B cell (primary cell): ENCODE measurements around the gene SYMPK. TPM values are rescaled to one million over a fixed set of nuclear protein-coding genes. Genes with fewer than 3 reads are reported as not detected.

Experiments
- ATAC-seq: fragments of 200-7000 bp; cut with Tn5 transposase; one replicate; pipeline ENCODE4 v1.10.0; 2021; ENCODE audit warnings: low read depth, mild to moderate bottlenecking, moderate number of reproducible peaks, moderate library complexity
- CTCF ChIA-PET: fragments of 350-600 bp; sonication (Branson Sonifier 250); formaldehyde crosslinking; loops from one replicate; lab custom pipeline; 2021; ENCODE audit warnings: antibody characterized with exemption, inconsistent platforms; lab: Charles Lee
- POLR2A ChIA-PET: fragments of 350-600 bp; sonication (Branson Sonifier 250); formaldehyde crosslinking; loops from one replicate; lab custom pipeline; 2021; ENCODE audit warnings: antibody characterized with exemption; lab: Charles Lee
- DNase-seq: peaks from one replicate; pipeline ENCODE4 v3.0.0; 2013
- H2AFZ ChIP-seq: 2 replicates; pipeline ENCODE4 v1.6.1; 2012; ENCODE audit warnings: mild to moderate bottlenecking, low read depth, low read length; ENCODE audit not compliant: insufficient read depth, poor library complexity, severe bottlenecking
- H3K27ac ChIP-seq, 2 donors: 1 replicate in 1 of 2; 2 replicates in 1 of 2; pipeline ENCODE4 v1.5.1; 2012 to 2013; ENCODE audit warnings: low read length in 2 of 2, mild to moderate bottlenecking in 2 of 2, moderate library complexity in 1 of 2
- H3K27me3 ChIP-seq, 4 experiments: fragments of 200-600 bp in 1 of 4; sonication (generic) in 1 of 4; replicated peaks in 1 of 4; 1 replicate in 2 of 4; 2 replicates in 2 of 4; pipeline versions ENCODE4 v1.6.1 to v1.7.0; 2013 to 2016; ENCODE audit warnings: low read length in 3 of 4, mild to moderate bottlenecking in 2 of 4, mixed read lengths in 1 of 4, moderate library complexity in 1 of 4; ENCODE audit not compliant: insufficient read depth in 4 of 4, control insufficient read depth in 3 of 4; ENCODE audit errors: control extremely low read depth in 1 of 4
- H3K36me3 ChIP-seq, 2 experiments: replicated peaks in 1 of 2; 1 replicate in 1 of 2; 2 replicates in 1 of 2; pipeline versions ENCODE4 v1.6.1 to v1.7.1; 2013; ENCODE audit warnings: low read length in 1 of 2; ENCODE audit not compliant: insufficient read depth in 2 of 2, control insufficient read depth in 1 of 2; ENCODE audit errors: control extremely low read depth in 1 of 2, extremely low read depth in 1 of 2
- H3K4me1 ChIP-seq, 2 donors: fragments of 200-600 bp in 1 of 2; sonication (generic) in 1 of 2; 1 replicate in 1 of 2; 2 replicates in 1 of 2; pipeline versions ENCODE4 v1.5.1 to v1.6.1; 2013 to 2017; ENCODE audit warnings: low read length in 2 of 2; ENCODE audit not compliant: control insufficient read depth in 2 of 2, insufficient read depth in 2 of 2
- H3K4me2 ChIP-seq: replicated peaks from 2 replicates; pipeline ENCODE3; 2012; ENCODE audit warnings: mild to moderate bottlenecking, low read depth, low read length; ENCODE audit not compliant: poor library complexity, severe bottlenecking
- H3K4me3 ChIP-seq, 5 experiments: fragments of 200-600 bp in 1 of 5; sonication (generic) in 1 of 5; 1 replicate in 3 of 5; 2 replicates in 2 of 5; pipeline versions ENCODE4 v1.5.1 to v1.7.0; 2011 to 2016; ENCODE audit warnings: low read length in 4 of 5, mild to moderate bottlenecking in 4 of 5, low read depth in 2 of 5, control low read depth in 1 of 5, moderate library complexity in 1 of 5; ENCODE audit not compliant: insufficient read depth in 1 of 5; ENCODE audit errors: control extremely low read depth in 1 of 5, extremely low read depth in 1 of 5
- H3K79me2 ChIP-seq: fragments of 200-600 bp; sonication (generic); one replicate; pipeline ENCODE4 v1.6.0; 2016; ENCODE audit warnings: low read length; ENCODE audit not compliant: control insufficient read depth, insufficient read depth
- H3K9ac ChIP-seq: fragments of 200-600 bp; sonication (generic); 2 replicates; pipeline ENCODE4 v1.6.1; 2017; ENCODE audit warnings: mild to moderate bottlenecking, low read length, moderate library complexity
- H3K9me3 ChIP-seq, 3 donors: one replicate each; pipeline versions ENCODE4 v1.6.1 to v1.7.1; 2013; ENCODE audit warnings: low read length in 2 of 3; ENCODE audit not compliant: control insufficient read depth in 2 of 3, insufficient read depth in 1 of 3; ENCODE audit errors: control extremely low read depth in 1 of 3
- H4K20me1 ChIP-seq: 2 replicates; pipeline ENCODE4 v1.6.0; 2012; ENCODE audit warnings: mild to moderate bottlenecking, low read length; ENCODE audit not compliant: insufficient read depth, control insufficient read depth, poor library complexity, severe bottlenecking
- H3K27ac Mint-ChIP-seq: one replicate; pipeline ENCODE4 v1.8.0; 2021; ENCODE audit warnings: mixed read lengths
- H3K27me3 Mint-ChIP-seq: one replicate; pipeline ENCODE4 v1.8.0; 2021; ENCODE audit warnings: mixed read lengths
- H3K4me1 Mint-ChIP-seq: one replicate; pipeline ENCODE4 v1.8.0; 2021; ENCODE audit warnings: mixed read lengths
- H3K4me3 Mint-ChIP-seq: one replicate; pipeline ENCODE4 v1.8.0; 2021; ENCODE audit warnings: mixed read lengths
- H3K9me3 Mint-ChIP-seq: one replicate; pipeline ENCODE4 v1.8.0; 2022; ENCODE audit warnings: mixed read lengths; ENCODE audit not compliant: insufficient read depth
- CTCF ChIP-seq: fragments of 200-600 bp; IDR thresholded peaks from one replicate; pipeline ENCODE4 v1.8.0; 2022; ENCODE audit warnings: antibody characterized with exemption, mild to moderate bottlenecking
- EZH2 ChIP-seq: IDR thresholded peaks from 2 replicates; pipeline ENCODE4 v1.6.1; 2012; ENCODE audit warnings: borderline replicate concordance, low read depth, mild to moderate bottlenecking, moderate library complexity, low read length; ENCODE audit not compliant: insufficient read depth, poor library complexity, severe bottlenecking
- WGBS: methylation state at CpG from one replicate; pipeline ENCODE4 v1.1.5; 2013; ENCODE audit warnings: missing lambda C conversion rate; ENCODE audit not compliant: insufficient coverage; 5-methylcytosine and 5-hydroxymethylcytosine counted together
- intact Hi-C: fragments of 100-400 bp; cut with micrococcal nuclease; formaldehyde crosslinking; loops from one replicate; pipeline ENCODE4 v1.10.0; 2022
- polyA plus RNA-seq: library from polyadenylated mRNA; depleted of rRNA; stranded (reverse); fragments of >200 nt; gene quantifications from 2 replicates; pipeline ENCODE4 v1.2.3, GENCODE V29; 2012
- total RNA-seq, 2 donors: library from RNA; stranded (reverse); fragments of 120-200 nt in 1 of 2; gene quantifications; 1 replicate in 1 of 2; 2 replicates in 1 of 2; pipeline versions ENCODE4 v1.2.3 to v1.2.4, GENCODE V29; 2013 to 2022

The SYMPK gene
- total and polyA plus RNA-seq, 2 donors (not counting 1 experiment from before 2014, with no cell fraction given) = 119 to 138 TPM

GRCh38 chr19:45768984-45769782 is 93.8 kb downstream of the SYMPK start, which contains the start of gene SIX5:
TSS of gene SIX5 (minus strand) at chr19:45769252. CDS start at chr19:45768844, 408 bp downstream.
- H3K27me3 ChIP-seq = peaks cover 0 to 36% (median 8%) of the 10 kb centered on the region in 4 experiments
- peak within 1 kb of the TSS; percentile 93 for H2AFZ ChIP-seq
- no peaks in the 10 kb centered on the region for H3K79me2 ChIP-seq
- peaks cover 0 to 3% (median 0%) of the 10 kb centered on the region in 3 donors for H3K9me3 ChIP-seq
- Mint-ChIP-seq H3K27ac (peak within 1 kb of the TSS; percentile 86), H3K4me1 (peaks cover 29% of the 10 kb centered on the region), H3K9me3 (no peaks in the 10 kb centered on the region), H3K27me3 (peaks cover 7% of the 10 kb centered on the region), H3K4me3 (peak within 1 kb of the TSS; percentile 90)
- under 1% methylated on average over 69 of the region's 70 CpGs for WGBS
- ATAC-seq (peak; percentile 71), DNase-seq (peak; percentile 97)
- H3K4me2 ChIP-seq = peak within 1 kb of the TSS; percentile 96
- no peaks in the 10 kb centered on the region for H4K20me1 ChIP-seq
- no peaks in the 10 kb centered on the region for H3K36me3 ChIP-seq
- intact Hi-C loops = loop anchor here (1.0 to 2.0 kb wide), 6 partner anchors 24 to 247 kb away; partner anchors contain the start of genes FBXO46 and IRF2BP1
- H3K9ac ChIP-seq = peak within 1 kb of the TSS; percentile 78
- TF ChIP-seq EZH2 (no peak), CTCF (no peak)
- H3K27ac ChIP-seq = peak within 1 kb of the TSS; percentile 27 to 53
- peak within 1 kb of the TSS; percentile 46 to 88 (median 81) for H3K4me3 ChIP-seq
- ChIA-PET POLR2A (interaction anchor here (0.5 to 3.9 kb wide), 16 partner anchors 10 to 247 kb away, joined by 3 to 23 read pairs (median 4); partner anchors contain the start of genes DMWD, FBXO46, IRF2BP1 and SYMPK), CTCF (interaction anchor here (0.8 to 8.3 kb wide), 20 partner anchors 10 to 495 kb away, joined by 3 to 302 read pairs (median 8); partner anchors contain the start of genes CCDC61, DMWD, FBXO46 and FOXA3)
- peaks cover 12 to 32% of the 10 kb centered on the region in 2 donors for H3K4me1 ChIP-seq
